Stomach smooth muscle (tissue), 2 donors: Measurements from ENCODE around the gene SPATA20.

Source experiments
- H3K27ac ChIP-seq: one replicate; pipeline ENCODE4 v1.7.0; 2013; ENCODE audit warnings: mild to moderate bottlenecking, low read length, inconsistent platforms
- H3K27me3 ChIP-seq, 2 donors: one replicate each; pipeline ENCODE4 v1.7.0; 2013; ENCODE audit warnings: low read length in 2 of 2; ENCODE audit not compliant: insufficient read depth in 2 of 2, control insufficient read depth in 1 of 2
- H3K36me3 ChIP-seq, 2 donors: one replicate each; pipeline ENCODE4 v1.7.0; 2013; ENCODE audit warnings: low read length in 2 of 2; ENCODE audit not compliant: control insufficient read depth in 2 of 2, insufficient read depth in 2 of 2
- H3K4me1 ChIP-seq: one replicate; pipeline ENCODE4 v1.7.0; 2013; ENCODE audit warnings: low read length; ENCODE audit not compliant: control insufficient read depth, insufficient read depth
- H3K4me3 ChIP-seq, 2 donors: one replicate each; pipeline ENCODE4 v1.7.0; 2013; ENCODE audit warnings: low read length in 2 of 2
- H3K9ac ChIP-seq, 2 donors: one replicate each; pipeline ENCODE4 v1.7.0; 2013; ENCODE audit warnings: low read length in 2 of 2, mild to moderate bottlenecking in 1 of 2
- H3K9me3 ChIP-seq, 2 donors: one replicate each; pipeline ENCODE4 v1.7.0; 2013; ENCODE audit warnings: low read length in 2 of 2; ENCODE audit not compliant: control insufficient read depth in 2 of 2
- donor health status: healthy.
- donor health status: Pancreatic carcinoma.

Gene SPATA20

DNA sequence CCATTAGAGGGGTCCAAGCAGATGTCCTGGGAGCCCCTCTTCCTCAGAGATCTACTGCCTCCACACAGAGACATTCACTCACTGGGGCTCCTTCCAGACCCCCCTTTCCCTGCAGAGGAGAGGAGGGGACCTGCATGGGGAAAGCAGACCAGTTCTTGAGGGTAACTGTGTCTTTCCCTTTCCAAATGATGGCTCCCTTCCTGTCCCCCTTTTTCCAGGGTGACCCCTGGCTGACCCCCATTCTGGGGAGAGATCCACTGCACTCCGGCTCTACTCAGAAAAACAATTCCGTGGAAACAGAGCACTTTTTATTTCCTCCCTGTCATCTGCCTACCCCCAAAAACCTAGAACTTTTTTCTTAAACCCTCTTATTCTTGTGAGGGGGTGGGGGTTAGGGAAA is 19.9 kb downstream of the SPATA20 start:
- Histone ChIP-seq H3K9ac (no peak overlapping the region), H3K9me3 (no peaks in the 10 kb centered on the region), H3K27ac (no peak overlapping the region), H3K36me3 (no peaks in the 10 kb centered on the region), H3K4me1 (peaks cover 10% of the 10 kb centered on the region), H3K4me3 (no peak overlapping the region), H3K27me3 (peaks cover 35 to 47% of the 10 kb centered on the region in 2 donors)

DNA sequence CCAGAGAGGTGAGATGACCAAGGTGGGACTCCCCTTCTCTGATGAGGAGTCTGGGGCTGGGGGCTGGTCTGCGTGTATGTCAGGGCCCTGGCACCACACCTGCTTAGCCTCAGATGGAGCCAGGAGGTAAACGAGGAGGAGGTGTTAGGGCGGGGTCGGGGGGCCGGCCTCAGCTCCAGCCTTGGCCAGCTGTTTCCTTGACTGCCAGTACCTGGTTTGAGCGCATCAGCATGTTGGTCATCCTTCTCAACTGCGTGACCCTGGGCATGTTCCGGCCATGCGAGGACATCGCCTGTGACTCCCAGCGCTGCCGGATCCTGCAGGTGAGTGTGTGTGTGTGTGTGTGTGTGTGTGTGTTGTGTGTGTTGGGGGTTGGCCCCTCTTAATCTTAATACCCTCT is 21.7 kb downstream of the SPATA20 start:
- Histone ChIP-seq H3K36me3 (no peaks in the 10 kb centered on the region), H3K4me1 (peaks cover 10% of the 10 kb centered on the region), H3K4me3 (no peak overlapping the region), H3K27me3 (peaks cover 19 to 30% of the 10 kb centered on the region in 2 donors), H3K9ac (no peak overlapping the region), H3K9me3 (no peaks in the 10 kb centered on the region), H3K27ac (no peak overlapping the region)

DNA sequence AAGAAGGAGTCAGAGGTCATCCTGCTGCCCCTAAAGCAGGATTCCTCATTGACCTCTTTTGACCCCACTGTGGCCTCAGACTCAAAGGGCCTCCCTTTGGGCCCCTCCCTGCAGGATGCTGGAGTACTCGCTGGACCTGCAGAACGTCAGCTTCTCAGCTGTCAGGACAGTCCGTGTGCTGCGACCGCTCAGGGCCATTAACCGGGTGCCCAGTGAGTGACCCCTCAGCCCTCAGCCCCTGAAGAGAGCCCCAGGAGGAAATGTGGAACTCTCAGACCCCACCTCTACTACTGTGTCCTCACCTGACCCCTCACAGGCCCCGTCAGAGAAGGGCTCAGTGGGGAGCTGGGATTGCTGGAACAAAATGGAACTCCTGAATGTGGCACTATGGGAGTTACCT is 22.6 kb downstream of the SPATA20 start:
- Histone ChIP-seq H3K36me3 (no peaks in the 10 kb centered on the region), H3K27me3 (peaks cover 16 to 26% of the 10 kb centered on the region in 2 donors), H3K9ac (no peak overlapping the region), H3K4me3 (no peak overlapping the region), H3K4me1 (peaks cover 8% of the 10 kb centered on the region), H3K27ac (no peak overlapping the region), H3K9me3 (no peaks in the 10 kb centered on the region)

DNA sequence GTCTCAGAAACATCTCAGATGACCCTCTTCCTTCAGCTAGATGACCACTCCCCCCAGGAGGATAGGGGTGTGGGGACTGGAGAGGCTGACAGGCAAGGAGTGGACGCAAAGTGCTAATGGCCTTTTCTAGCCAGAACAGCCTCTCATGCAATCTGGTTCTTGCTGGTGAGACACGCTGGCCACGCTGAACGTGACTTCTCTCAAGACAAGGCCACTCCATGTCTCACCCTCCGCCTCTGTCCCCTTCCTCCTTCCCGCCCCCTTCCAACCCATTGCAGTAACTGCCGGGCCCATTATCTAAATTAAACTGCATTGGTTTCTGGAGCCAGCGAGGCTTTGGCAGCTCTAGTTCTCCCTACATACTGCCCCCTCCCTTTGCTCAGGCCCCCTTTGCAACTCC is 23.1 kb downstream of the SPATA20 start:
- no peaks in the 10 kb centered on the region for H3K36me3 ChIP-seq
- no peak overlapping the region for H3K9ac ChIP-seq
- H3K4me1 ChIP-seq: peaks cover 5% of the 10 kb centered on the region
- H3K27me3 ChIP-seq: peaks cover 16 to 23% of the 10 kb centered on the region in 2 donors
- H3K27ac ChIP-seq: no peak overlapping the region
- H3K9me3 ChIP-seq: no peaks in the 10 kb centered on the region
- H3K4me3 ChIP-seq: no peak overlapping the region

DNA sequence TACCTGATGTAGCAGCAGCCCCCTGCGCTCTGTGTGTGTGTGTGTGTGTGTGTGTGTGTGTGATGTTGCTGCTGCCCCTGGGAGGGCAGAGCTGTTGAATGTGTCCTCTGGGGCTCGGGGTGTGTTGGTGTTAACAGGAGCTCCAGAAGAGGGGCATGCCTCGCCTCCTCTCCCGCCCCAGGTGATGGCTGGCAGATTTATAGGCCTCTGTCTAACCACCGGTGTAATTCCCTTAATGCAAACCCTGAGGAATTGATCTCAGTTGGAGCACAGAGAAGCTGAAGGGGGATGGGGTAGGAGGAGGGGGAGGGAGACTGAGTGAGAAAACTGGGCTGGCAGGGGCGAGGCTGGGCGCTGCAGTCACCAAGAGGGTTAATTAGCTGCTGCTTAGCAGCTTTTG is 23.6 kb downstream of the SPATA20 start:
- Histone ChIP-seq H3K9ac (no peak overlapping the region), H3K36me3 (no peaks in the 10 kb centered on the region), H3K27me3 (peaks cover 13 to 21% of the 10 kb centered on the region in 2 donors), H3K4me1 (peaks cover 1% of the 10 kb centered on the region), H3K4me3 (no peak overlapping the region), H3K9me3 (no peaks in the 10 kb centered on the region), H3K27ac (no peak overlapping the region)

DNA sequence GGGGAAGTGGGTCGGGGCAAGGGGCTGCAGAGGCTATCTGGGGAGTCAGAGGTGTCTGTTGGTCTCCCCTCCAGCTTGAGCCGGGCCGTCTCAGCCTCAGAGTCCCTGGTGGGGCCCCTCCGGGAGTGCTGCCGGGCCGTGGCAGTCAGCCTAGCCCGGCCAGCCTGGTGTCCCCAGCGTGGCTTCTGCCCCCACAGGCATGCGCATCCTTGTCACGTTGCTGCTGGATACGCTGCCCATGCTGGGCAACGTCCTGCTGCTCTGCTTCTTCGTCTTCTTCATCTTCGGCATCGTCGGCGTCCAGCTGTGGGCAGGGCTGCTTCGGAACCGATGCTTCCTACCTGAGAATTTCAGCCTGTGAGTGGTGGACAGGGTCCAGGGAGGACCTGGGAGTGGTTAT is 24.7 kb downstream of the SPATA20 start:
- H3K4me3 ChIP-seq: no peak overlapping the region
- H3K9me3 ChIP-seq: no peaks in the 10 kb centered on the region
- no peak overlapping the region for H3K9ac ChIP-seq
- H3K27ac ChIP-seq: no peak overlapping the region
- no peaks in the 10 kb centered on the region for H3K4me1 ChIP-seq
- no peaks in the 10 kb centered on the region for H3K36me3 ChIP-seq
- peaks cover 4 to 10% of the 10 kb centered on the region in 2 donors for H3K27me3 ChIP-seq

DNA sequence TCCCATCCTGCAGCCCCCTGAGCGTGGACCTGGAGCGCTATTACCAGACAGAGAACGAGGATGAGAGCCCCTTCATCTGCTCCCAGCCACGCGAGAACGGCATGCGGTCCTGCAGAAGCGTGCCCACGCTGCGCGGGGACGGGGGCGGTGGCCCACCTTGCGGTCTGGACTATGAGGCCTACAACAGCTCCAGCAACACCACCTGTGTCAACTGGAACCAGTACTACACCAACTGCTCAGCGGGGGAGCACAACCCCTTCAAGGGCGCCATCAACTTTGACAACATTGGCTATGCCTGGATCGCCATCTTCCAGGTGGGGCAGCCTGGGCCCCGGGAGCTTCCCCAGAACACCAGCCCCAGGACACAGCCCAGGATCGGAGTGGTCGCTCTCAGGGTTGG is 25.6 kb downstream of the SPATA20 start:
- no peak overlapping the region for H3K4me3 ChIP-seq
- H3K27me3 ChIP-seq: peaks cover 2 to 4% of the 10 kb centered on the region in 2 donors
- no peak overlapping the region for H3K27ac ChIP-seq
- no peaks in the 10 kb centered on the region for H3K36me3 ChIP-seq
- H3K9me3 ChIP-seq: no peaks in the 10 kb centered on the region
- no peaks in the 10 kb centered on the region for H3K4me1 ChIP-seq
- H3K9ac ChIP-seq: no peak overlapping the region

DNA sequence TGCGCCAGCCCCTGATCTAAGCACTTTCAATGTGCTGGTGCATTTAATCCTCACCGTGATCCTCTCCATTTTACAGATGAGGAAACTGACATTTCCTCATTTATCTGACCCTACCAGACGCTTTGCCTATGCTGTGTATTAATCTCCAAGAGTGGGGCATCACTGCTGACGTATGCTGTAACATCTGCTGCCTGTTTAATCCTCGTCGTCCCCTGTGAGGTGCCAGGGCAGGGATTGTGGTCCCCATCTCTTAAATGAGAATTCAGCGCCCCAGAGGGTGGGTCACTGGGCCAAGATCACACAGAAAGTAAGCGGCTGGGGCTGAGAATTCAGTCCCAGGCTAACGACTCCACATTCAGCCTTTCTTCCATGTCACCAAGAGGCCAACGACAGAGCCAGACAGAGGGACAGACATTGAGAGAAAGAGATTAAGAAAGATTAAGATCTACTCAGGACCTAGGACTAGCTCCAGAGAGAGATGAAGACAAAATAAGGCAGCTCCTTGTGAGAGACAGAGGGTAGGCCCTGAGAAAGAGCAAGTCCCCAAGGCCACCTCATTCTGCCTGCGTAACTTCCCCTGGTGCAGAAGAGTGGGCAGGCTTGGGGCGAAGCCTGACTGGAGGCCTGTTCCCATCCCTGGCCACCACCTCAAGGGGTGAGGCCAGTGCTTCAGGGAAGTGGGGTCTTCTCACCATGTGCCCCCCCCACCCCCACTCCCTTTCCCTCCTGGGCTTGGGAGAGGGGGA is 27.1 kb downstream of the SPATA20 start:
- H3K27me3 ChIP-seq: peaks cover 0 to 4% of the 10 kb centered on the region in 2 donors
- no peaks in the 10 kb centered on the region for H3K4me1 ChIP-seq
- no peaks in the 10 kb centered on the region for H3K36me3 ChIP-seq

DNA sequence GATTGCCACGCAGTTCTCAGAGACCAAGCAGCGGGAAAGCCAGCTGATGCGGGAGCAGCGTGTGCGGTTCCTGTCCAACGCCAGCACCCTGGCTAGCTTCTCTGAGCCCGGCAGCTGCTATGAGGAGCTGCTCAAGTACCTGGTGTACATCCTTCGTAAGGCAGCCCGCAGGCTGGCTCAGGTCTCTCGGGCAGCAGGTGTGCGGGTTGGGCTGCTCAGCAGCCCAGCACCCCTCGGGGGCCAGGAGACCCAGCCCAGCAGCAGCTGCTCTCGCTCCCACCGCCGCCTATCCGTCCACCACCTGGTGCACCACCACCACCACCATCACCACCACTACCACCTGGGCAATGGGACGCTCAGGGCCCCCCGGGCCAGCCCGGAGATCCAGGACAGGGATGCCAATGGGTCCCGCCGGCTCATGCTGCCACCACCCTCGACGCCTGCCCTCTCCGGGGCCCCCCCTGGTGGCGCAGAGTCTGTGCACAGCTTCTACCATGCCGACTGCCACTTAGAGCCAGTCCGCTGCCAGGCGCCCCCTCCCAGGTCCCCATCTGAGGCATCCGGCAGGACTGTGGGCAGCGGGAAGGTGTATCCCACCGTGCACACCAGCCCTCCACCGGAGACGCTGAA is 28.7 kb downstream of the SPATA20 start:
- no peak overlapping the region for H3K27ac ChIP-seq
- no peaks in the 10 kb centered on the region for H3K4me1 ChIP-seq
- H3K9ac ChIP-seq: no peak overlapping the region
- H3K4me3 ChIP-seq: no peak overlapping the region
- no peaks in the 10 kb centered on the region for H3K9me3 ChIP-seq
- no peaks in the 10 kb centered on the region for H3K36me3 ChIP-seq
- H3K27me3 ChIP-seq: peaks cover 0 to 2% of the 10 kb centered on the region in 2 donors

More for the DNA sequence above, 27.1 kb downstream of the SPATA20 start:
- no peak overlapping the region for H3K9ac ChIP-seq
- H3K27ac ChIP-seq: no peak overlapping the region
- H3K9me3 ChIP-seq: no peaks in the 10 kb centered on the region
- no peak overlapping the region for H3K4me3 ChIP-seq

DNA sequence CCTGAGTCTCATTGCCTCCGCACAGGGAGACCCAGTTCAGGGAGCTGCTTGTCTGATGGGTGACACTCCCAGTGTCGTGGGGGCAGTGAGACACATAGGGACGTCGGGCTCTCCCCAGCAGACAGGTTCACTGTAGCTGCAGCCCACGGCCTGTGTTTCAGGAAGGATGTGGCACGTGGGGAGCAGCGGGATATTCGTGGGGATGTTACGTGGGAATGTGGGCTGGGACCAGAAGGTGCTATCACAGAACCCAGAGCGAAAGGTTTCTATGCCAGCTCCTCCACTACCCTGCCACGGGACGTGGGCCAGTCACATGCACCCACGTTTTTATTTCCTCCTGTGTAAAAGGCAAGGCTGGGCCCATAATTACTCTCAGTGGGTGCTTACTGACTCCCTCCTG is 29.9 kb downstream of the SPATA20 start:
- no peak overlapping the region for H3K9ac ChIP-seq

DNA sequence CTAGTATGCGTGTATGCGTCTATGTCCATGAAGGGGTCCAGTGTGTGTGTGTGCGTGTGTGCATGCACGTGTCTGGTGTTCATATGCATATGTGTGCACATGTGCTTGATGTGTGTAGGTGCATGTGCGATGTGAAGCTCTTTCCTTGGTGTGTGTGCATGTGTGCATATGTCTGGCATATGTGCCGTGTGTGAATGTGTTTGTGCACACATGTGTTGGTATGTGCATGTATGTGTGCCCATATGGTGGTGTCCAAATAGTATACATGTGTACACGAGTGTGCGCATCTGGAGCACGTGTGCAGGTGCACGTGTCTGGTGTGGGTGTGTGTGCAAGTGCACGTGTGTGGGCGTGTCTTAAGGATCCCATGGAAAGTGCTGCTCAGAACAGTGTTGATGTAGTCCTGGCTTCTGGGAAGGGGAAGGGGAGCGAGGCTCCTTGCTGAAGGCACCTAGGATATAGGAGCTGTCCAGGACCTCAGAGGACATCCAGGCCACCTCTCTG is 30.5 kb downstream of the SPATA20 start:
- Histone ChIP-seq H3K36me3 (no peaks in the 10 kb centered on the region), H3K27me3 (peaks cover 0 to 2% of the 10 kb centered on the region in 2 donors), H3K4me3 (no peak overlapping the region), H3K9ac (no peak overlapping the region), H3K9me3 (no peaks in the 10 kb centered on the region), H3K4me1 (no peaks in the 10 kb centered on the region), H3K27ac (no peak overlapping the region)

More for the DNA sequence above, 29.9 kb downstream of the SPATA20 start:
- Histone ChIP-seq H3K27me3 (peaks cover 0 to 2% of the 10 kb centered on the region in 2 donors), H3K27ac (no peak overlapping the region), H3K4me1 (no peaks in the 10 kb centered on the region), H3K4me3 (no peak overlapping the region), H3K9me3 (no peaks in the 10 kb centered on the region), H3K36me3 (no peaks in the 10 kb centered on the region)
